SK-N-MC (cell line): Measurements from ENCODE around the gene PTPRN2.

Experiments
- EZH2 ChIP-seq: fragments of 200-600 bp; sonication (generic); IDR thresholded peaks from one replicate; pipeline ENCODE4 v1.6.1; 2017; ENCODE audit warnings: antibody characterized with exemption
- FOXP2 ChIP-seq: optimal IDR thresholded peaks from 2 replicates; pipeline ENCODE3; 2011; ENCODE audit warnings: mild to moderate bottlenecking, moderate library complexity; ENCODE audit not compliant: insufficient read depth; ENCODE audit errors: extremely low read length, control extremely low read depth
- POLR2AphosphoS5 ChIP-seq: IDR thresholded peaks from 2 replicates; pipeline ENCODE4 v1.6.1; 2012; ENCODE audit warnings: mild to moderate bottlenecking, low read depth, low read length, borderline replicate concordance

- TF ChIP-seq EZH2: no peak
- TF ChIP-seq POLR2AphosphoS5: no peak
- TF ChIP-seq FOXP2: no peak
These were observed 445.0 kb downstream of the PTPRN2 start for GRCh38 chr7:158142657-158143056.
